HG03039 (cell line): ENCODE results near the gene LRRC3B.

Experiments used
- ATAC-seq: cut with Tn5 transposase; IDR thresholded peaks from one replicate; pipeline ENCODE4 v1.9.1; 2021; ENCODE audit warnings: mild to moderate bottlenecking, moderate library complexity; ENCODE audit not compliant: unreplicated experiment

LRRC3B gene

DNA sequence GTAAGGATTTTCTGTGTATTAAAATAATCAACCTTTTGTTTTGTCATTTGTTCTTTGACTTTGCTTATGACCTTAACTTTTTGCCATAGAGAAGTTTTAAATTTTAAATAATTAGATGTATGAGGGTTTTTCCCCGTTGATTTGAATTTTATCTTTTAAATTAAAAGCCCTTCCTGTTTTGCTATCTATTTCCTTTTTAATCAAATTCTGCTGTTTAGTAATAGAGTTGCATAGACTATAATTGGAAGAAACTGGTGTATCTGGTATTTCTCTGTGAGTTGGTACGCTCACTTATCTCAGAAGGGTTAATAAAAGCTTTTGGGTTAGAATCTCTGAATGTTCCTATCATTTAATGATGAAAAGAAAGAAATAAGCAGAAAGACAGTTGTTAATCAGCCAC lies 82.2 kb downstream of the LRRC3B start:
- ATAC-seq = no peak

DNA sequence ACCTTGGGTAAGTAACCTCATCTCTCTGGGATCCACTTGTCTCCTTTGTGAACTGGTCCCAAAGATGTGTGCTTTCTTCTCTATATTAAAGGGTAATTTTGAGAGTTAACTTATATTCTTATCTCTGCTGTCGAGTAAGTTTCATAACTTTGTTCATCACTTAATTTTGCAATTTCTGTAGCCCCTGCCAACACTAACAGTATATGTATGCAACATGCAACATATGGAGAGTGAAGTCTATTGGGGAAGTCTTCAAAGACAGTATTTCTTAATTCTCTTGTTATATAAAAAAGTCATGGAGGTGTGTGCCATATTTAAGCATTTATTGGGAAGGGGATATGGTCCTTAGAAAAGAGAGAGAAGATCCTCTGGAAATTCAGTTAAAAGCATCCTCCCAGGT lies 85.9 kb downstream of the LRRC3B start:
- ATAC-seq = no peak

DNA sequence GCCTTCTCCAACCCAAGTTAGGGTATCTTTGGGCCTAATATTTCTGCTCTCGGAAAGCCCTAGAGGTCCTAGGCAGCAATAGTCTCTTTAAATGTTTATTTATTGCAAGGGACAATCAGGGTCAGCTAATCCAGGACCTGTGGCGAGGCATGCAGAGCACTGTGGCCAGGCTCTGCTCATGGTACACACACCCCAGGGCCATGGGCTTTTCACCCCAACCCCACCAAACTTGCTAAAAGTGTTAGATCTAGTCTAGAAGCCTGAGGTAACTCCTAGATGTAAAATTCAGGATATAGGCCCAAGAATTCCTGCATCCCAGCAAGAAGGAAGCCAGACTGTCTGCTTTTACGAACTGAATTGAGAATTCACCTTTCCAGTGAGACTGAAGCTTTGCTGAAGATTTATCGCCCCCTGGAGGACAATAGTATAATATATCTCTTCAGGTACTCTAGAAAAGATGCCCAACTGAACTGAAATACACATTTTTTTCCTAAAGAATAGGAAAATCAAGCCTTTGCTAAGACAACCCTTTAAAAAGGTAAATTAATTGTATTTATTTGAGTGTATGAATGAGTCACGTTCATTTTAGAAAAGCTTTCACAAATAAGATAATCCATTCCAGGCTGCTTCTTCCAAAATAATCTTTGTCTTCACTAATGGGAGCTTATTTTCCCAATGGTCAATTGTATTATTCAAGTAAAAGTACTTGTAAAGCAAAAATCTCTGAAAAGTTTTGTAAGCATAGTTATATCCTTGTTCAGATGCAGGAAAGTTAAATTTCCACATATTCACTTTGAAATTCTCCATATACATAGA lies 89.8 kb downstream of the LRRC3B start:
- peak; percentile 76 for ATAC-seq

DNA sequence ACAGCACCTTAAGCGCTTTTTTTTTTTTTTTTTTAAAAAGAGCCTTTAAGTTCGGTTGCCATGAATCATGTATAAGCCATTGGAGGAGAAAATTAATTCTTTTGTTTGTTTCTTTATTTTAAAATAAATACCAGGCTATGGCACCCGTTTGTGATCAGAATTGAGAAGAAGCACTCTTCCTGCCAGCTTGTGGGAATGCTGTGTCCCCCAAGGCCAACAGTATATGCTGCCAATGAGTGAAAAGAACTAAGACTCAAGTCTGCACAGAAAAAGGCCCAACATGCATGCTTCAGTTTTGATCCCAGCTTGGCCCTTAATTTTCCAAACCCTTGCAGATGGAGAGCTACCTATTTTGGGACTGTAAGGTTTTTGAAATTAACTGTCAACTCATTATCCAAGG lies 90.5 kb downstream of the LRRC3B start:
- no peak for ATAC-seq

DNA sequence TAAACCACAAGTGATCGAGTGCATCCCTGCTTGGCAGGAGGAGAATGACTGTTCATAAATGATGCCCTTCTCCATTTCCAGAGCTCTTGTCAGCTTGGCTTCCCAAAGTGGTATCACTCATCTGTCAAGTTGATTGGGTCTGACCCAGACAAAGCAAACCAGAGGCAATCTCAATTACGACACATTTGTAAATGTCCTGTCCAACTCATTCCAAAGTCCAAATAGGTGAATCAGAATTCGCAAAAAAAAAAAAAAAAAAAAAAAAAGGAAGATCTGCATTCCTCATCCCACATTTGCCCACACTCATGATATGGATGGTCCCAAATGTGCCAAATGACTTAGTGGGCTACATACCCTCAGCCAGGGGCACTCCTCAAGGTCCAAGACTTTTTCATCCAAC lies 91.9 kb downstream of the LRRC3B start:
- ATAC-seq = no peak

DNA sequence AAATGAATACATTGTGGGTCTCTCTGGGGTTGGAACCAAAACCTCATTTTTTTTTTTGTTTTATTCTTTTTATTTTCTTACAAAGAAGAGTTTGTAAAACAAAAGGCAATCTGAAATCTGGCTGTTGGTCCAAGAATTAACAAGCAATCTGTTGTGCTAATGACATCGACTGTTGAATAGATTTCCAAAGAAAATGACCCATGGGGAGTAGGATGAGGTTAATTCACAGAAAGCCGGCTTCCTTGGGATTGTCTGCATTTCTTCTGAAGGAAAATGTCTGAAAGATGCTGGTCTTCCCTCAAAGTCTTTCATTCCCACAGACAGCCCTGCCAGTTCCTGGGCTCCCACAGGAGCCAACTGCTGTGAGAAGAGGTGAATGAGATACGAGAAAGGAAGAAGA lies 92.9 kb downstream of the LRRC3B start:
- ATAC-seq = no peak

DNA sequence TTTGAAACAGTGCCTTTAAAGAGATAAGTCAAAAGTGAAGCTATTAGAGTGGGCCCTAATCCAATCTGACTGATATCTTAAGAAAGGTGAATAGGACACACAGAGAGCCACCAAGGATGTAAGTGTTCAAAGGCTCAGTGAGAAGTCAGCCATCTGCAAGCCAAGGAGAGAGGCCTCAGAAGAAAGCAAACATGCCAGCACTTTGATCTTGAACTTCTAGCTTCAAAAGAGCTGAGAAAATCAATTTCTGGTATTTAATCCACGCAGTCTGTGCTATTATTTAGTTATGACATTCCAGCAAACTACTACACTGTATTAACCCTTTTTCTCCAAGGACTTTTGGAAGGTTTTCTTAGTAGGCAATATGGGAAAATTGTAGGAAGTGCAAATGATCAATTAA lies 95.7 kb downstream of the LRRC3B start:
- ATAC-seq = no peak

DNA sequence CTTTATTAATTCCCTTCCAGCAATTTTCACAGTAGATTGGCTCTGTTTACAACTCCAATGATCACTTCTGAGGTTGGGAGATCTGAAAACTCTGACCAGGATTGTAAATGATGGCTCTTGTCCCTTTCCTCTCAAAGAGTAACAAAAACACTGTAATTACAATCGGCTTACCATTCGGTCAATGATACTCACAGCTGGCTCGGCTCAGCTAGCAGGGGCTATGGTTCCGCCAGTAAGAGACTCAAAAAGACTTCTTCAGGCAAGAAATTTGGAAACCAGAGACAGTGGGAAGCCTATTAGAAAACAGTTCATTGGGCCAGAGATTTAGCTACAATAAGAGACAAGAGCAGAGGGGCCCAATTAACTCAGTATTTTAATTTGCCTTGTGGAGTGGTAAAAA lies 96.6 kb downstream of the LRRC3B start:
- no peak for ATAC-seq

DNA sequence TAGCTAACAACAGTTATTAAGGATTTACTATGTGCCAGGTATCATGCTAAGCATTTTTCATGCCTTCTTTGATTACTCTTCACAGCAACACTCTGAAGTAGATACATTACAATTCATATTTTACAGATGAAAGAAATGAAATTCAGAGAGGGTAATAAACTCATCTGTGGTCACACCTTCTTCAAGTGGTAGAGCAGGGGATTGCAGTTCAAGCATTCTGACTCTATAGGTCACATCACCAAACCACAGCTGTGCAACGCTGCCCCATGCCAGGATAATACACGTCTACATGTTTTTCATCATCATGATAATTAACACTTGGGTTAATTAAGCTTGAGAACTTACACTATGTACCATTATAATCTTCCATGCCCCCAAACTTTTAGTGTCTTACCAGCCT lies 98.5 kb downstream of the LRRC3B start:
- no peak for ATAC-seq

DNA sequence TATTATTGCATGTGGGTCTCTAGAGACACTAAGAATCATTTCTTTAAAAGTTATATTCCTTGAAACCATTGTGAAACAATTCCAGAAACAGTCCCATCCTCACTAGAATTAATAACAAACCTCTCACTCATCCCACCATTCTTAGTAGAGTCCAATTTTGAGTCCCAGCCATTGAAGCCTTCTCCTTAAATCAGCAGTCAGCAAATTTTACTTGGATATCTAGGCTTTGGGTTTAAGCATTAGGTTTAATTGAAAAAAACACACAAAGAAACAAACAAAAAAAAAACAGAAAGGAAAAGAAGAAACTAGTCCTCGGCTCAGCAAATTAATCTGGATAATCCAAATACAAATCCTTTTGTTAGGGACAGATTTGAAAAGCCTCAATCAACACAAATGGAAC lies 109.3 kb downstream of the LRRC3B start:
- ATAC-seq = no peak

DNA sequence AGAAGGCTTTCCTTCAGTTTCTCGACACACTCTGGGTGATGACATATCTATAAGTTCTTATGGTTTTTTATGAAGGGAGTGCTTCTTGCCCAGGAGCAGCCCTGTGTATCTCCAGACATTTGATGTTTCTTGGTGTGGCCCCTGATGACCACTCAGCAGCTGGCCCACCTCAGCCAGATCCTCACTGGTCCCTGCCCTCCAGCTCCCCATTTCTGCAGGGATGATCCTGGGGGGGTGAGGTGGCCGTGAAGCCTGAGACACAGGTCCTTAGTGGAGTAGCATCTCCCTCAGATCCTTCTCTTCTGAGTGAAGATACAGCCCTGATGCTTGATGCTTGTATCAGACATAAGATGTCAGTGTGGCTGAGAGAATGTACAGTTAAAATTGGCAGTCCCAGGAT lies 127.7 kb downstream of the LRRC3B start:
- no peak for ATAC-seq

DNA sequence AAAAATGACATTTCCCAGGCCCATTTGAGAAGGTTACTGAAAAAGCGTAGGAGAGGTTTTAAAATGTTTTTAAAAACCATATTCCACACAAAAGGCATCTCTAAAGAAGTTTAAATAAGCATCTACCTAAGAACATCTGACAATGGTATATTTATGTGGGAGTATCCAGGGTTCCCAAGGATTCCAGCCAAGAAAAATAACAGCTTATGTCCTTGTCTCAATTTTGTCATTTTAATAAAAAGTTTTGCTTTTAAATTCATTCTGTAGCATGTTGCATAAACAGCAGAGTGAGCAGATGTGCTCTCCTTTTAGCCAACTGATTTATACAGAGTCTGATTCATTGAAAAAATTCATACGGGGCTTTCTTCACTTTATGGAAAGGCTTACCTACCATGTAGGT lies 129.9 kb downstream of the LRRC3B start:
- ATAC-seq = no peak

DNA sequence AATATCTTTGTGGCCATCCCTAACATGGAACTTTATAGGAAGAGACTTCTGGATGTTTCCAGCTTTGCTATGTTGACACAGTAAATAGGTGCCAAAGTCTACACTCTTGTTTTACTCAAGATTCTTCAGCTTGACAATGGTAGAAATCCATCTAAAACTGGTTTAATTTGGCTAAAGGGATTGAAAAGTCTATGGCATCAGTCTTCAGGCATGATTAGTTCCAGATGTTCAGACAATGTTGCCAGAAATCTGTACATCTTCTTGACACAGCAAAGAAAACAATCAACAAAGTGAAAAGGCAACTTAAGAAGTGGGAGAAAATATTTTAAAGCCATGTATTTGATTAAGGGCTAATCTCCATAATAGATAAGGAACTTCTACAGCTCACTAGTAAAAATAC lies 130.5 kb downstream of the LRRC3B start:
- ATAC-seq = no peak

DNA sequence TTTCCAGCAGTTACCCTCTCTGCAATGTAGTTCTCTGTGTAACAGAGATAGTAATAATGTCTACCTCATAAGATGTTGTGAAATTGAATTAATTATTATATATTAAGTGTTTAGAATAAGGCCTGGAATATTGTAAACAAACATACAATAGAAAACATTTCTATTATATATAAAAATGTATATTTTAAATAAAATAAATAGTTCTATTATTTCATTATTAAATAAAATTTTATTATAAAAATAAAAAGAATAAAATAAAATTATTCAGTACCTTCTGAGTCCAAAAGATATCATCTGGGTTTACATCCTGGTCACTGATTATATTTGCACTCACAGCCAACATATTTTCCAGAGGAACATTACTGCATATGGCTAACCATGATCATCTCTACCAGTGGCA lies 135.4 kb downstream of the LRRC3B start:
- no peak for ATAC-seq
